ENCODE results near the gene TMEM130. TPM values are rescaled to one million over a fixed set of nuclear protein-coding genes. Genes with fewer than 3 reads are reported as not detected.

TMEM130 gene
- total RNA-seq, 1 donor from 2014 or later = 2.9 TPM

GRCh38 chr7:98910427-98910826, 40.6 kb upstream of the TMEM130 start:
- no peak for TF ChIP-seq CTCF (IDR thresholded peaks at IDR 0.05)

GRCh38 chr7:98909487-98909886, 39.7 kb upstream of the TMEM130 start:
- ATAC-seq (no peak), DNase-seq (no peak)
- Histone ChIP-seq H3K27me3 (ENCODE audit: low read depth) (no peaks in the 10 kb centered on the region), H3K9me3 (no peaks in the 10 kb centered on the region), H3K36me3 (peaks cover 99% of the 10 kb centered on the region), H3K27ac (no peak overlapping the region), H3K4me3 (no peak overlapping the region), H3K4me1 (no peaks in the 10 kb centered on the region)
- intact Hi-C loops (cut with DNase I) = no loop called here
- no peak for TF ChIP-seq CTCF (IDR thresholded peaks at IDR 0.05)

More at GRCh38 chr7:98910427-98910826, 40.6 kb upstream of the TMEM130 start:
- Histone ChIP-seq H3K27ac (no peak overlapping the region), H3K4me1 (no peaks in the 10 kb centered on the region), H3K9me3 (no peaks in the 10 kb centered on the region), H3K27me3 (ENCODE audit: low read depth) (no peaks in the 10 kb centered on the region), H3K36me3 (peaks cover 99% of the 10 kb centered on the region), H3K4me3 (no peak overlapping the region)
- intact Hi-C loops (cut with DNase I) = no loop called here
- no peak for ATAC-seq
- no peak for DNase-seq

- no peak for ATAC-seq
- peaks cover 100% of the 10 kb centered on the region for H3K36me3 ChIP-seq
- no peak for DNase-seq
Observed at GRCh38 chr7:98908585-98908984, 38.8 kb upstream of the TMEM130 start.

GRCh38 chr7:98907570-98907969, 37.8 kb upstream of the TMEM130 start:
- ATAC-seq (no peak), DNase-seq (no peak)
- intact Hi-C loops (cut with DNase I) = no loop called here
- no peak overlapping the region for H3K27ac ChIP-seq
- no peak for TF ChIP-seq CTCF (IDR thresholded peaks at IDR 0.05)
- no peaks in the 10 kb centered on the region for H3K4me1 ChIP-seq
- H3K4me3 ChIP-seq = no peak overlapping the region
- no peaks in the 10 kb centered on the region for H3K27me3 ChIP-seq (ENCODE audit: low read depth)
- H3K9me3 ChIP-seq = no peaks in the 10 kb centered on the region
- peaks cover 100% of the 10 kb centered on the region for H3K36me3 ChIP-seq

More at GRCh38 chr7:98908585-98908984, 38.8 kb upstream of the TMEM130 start:
- no peak for TF ChIP-seq CTCF (IDR thresholded peaks at IDR 0.05)
- no peaks in the 10 kb centered on the region for H3K9me3 ChIP-seq
- H3K27ac ChIP-seq = no peak overlapping the region
- H3K27me3 ChIP-seq (ENCODE audit: low read depth) = no peaks in the 10 kb centered on the region
- intact Hi-C loops (cut with DNase I) = no loop called here
- no peaks in the 10 kb centered on the region for H3K4me1 ChIP-seq
- no peak overlapping the region for H3K4me3 ChIP-seq

GRCh38 chr7:98903246-98903645, 33.4 kb upstream of the TMEM130 start:
- ATAC-seq (no peak), DNase-seq (no peak)
- Histone ChIP-seq H3K4me3 (no peak overlapping the region), H3K4me1 (no peaks in the 10 kb centered on the region), H3K9me3 (no peaks in the 10 kb centered on the region), H3K36me3 (peaks cover 100% of the 10 kb centered on the region), H3K27ac (no peak overlapping the region), H3K27me3 (ENCODE audit: low read depth) (no peaks in the 10 kb centered on the region)
- intact Hi-C loops (cut with DNase I) = no loop called here
- TF ChIP-seq CTCF (IDR thresholded peaks at IDR 0.05) = no peak

- TF ChIP-seq CTCF (IDR thresholded peaks at IDR 0.05) = no peak
- Histone ChIP-seq H3K36me3 (peaks cover 99% of the 10 kb centered on the region), H3K27me3 (ENCODE audit: low read depth) (no peaks in the 10 kb centered on the region), H3K4me1 (no peaks in the 10 kb centered on the region), H3K9me3 (no peaks in the 10 kb centered on the region), H3K4me3 (no peak overlapping the region), H3K27ac (no peak overlapping the region)
- ATAC-seq = no peak
- no peak for DNase-seq
- intact Hi-C loops (cut with DNase I) = no loop called here
Observed at GRCh38 chr7:98902523-98902922, 32.7 kb upstream of the TMEM130 start.
